Fibroblast of skin of right biceps (primary cell): Measurements from ENCODE around the gene HCN1.

ENCODE experiments used
- DNase-seq: peaks from one replicate; pipeline ENCODE4 v3.0.0-alpha.2; 2013

Gene HCN1

GRCh38 chr5:45279109-45279508 lies 417.1 kb downstream of the HCN1 start:
- DNase-seq, result no peak

DNA sequence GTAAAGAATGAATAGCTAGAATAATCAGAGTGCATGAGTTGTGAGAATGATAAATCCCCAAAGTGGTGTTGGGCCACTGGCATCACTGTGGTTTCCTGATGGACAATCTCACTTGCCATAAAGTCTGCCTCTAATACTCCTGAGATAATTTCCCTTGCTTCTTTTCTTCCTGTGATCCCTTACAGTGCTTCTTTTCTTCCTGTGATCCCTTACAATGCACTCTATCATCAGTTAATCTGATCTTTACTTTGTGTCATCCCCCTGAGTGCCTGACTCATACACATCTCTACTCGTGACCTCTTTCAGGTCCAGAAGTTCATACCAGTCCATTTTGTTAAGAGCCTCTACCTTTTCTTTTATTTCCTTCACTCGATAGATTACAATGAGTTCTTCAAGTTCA lies 418.3 kb downstream of the HCN1 start:
- DNase-seq, result no peak

DNA sequence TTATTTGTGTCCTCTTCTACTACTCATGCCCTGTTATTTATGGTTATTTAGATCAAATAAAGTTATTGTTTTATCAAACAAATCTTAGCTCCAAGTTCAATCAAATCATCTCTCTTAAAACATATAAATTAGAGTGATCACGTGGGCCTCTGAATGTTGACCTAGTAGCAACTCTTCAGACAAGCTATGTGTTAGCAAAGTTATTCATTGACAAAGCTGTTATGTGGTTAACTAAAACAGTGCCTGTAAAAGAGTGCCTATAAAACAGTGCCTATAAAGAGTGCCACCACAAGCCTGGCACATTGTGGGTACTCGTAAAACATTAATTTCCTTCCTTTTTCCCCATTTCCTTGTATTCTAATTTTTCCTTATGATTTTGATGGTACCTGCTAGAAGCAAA lies 421.9 kb downstream of the HCN1 start:
- DNase-seq, result no peak

GRCh38 chr5:45271626-45272025 lies 424.6 kb downstream of the HCN1 start:
- DNase-seq, result no peak

DNA sequence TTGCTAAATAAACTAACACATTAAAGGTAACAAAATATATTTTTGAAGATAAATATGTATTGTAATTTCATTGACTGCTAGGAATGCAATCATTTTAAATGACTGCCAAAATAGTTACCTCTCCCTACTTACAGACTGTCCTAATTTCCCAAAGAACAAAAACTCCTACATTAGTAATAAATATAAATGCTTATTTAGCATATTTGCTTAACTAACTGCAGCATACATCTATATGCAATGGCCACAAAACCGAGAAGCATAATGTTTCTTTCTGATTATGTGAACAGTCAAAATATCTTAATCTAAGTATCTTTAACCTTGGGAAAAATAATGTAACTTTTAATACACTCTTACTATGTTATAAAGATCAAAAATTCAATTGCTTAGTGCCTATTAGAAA lies 431.7 kb downstream of the HCN1 start:
- DNase-seq, result no peak

GRCh38 chr5:45262061-45262590 lies 434.1 kb downstream of the HCN1 start:
- no peak for DNase-seq

DNA sequence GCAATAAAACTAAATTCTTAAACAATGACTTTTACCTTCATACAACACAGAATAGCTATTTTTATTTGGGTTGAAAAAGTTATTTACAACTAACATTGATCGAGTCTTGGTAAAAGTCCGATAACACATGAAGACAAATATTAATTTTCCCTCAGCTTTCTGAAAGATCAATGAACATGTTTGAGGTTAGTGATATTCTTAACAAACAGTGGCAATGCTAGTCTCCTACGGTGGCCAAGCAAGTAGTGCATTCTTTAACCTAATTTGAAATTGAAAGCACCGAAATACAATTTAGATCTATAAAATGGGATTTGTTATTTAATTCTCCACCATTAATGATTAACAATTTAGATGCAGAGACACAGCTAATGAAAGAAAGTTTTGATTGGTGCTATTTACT lies 435.1 kb downstream of the HCN1 start:
- no peak for DNase-seq

DNA sequence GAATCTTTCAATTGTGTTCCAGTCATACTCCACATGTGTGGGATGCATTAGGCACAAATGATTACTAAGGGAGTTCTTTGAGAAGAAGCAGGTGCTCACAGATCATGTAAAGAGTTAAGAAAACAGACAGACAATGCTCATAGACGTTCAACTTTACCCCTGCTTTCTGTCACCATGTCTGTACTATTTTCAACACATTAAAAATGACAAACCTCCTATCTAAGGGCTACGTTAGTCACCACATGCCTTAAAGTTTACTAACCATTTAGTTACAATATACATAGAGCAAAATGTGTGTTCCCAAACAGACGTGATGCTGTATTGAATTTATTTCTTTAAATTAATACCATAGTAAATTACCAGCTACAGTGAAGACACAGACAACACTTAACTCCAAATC lies 435.9 kb downstream of the HCN1 start:
- DNase-seq, result no peak

GRCh38 chr5:45252978-45253377 lies 443.2 kb downstream of the HCN1 start:
- DNase-seq, result no peak

DNA sequence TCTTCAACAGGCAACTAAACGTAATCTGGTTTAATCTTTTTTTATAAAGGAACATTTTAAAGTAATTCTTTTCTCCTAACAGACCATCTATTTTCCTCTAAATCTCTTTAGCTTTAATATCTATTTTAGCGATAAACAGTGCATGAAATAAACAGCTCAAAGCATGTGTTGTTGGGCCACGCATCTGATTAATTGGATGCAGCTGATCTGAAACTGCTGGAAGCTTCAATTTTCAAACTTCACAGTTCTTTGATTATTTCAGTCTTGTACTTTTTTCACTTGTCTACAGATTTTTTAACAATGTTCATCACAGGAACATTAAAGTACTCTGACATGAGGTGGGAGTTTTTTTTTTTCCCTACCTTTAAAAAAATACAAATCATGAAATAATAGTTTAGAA lies 443.6 kb downstream of the HCN1 start:
- DNase-seq, result no peak

DNA sequence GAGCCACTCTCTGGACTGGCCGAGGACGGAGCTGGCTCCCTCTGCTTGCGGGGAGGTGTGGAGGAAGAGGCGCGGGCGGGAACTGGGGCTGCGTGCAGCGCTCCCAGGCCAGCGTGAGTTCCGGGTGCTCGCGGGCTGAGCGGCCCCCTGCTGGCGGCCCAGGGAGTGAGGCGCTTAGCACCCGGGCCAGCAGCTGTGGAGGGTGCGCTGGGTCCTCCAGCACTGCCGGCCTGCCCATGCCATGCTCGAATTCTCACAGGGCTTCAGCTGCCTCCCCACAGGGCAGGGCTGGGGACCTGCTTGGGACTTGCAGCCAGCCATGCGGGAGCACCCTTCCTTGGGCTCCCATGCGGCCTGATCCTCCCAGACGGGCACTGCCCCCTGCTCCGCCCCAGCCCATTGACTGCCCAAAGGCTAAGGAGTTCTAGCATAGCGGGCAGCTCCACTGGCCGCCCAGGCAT lies 470.6 kb downstream of the HCN1 start:
- no peak for DNase-seq

DNA sequence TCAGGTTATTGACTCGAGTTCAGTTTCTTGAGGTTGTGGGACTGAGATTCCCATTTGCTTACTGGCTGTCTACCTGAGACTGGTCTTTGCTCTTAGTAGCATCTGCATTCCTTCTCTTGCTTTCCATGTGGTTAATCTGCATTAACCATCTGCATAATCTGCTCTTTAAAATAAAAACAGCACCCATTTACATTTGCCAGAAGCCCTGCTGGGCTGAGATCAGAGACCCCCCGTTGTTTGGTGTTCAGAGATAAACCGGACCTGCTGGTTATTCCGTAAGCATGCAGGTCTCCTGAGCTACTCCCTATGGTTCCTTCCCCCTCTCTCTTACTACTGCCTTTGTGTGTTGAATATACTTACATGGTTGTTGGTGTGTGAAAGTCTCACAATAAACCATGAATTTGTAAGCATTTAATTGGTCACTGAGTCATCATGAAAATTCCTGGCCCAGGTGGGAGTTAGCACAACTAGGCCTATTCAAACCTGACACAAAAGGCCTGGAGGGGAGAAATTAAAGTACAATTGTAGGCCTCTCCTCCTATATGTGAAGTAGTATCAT lies 490.7 kb downstream of the HCN1 start:
- no peak for DNase-seq
